Upper lobe of right lung (tissue), 1 donor: ENCODE results near the gene TUBB3. TPM values are rescaled to one million over a fixed set of nuclear protein-coding genes. Genes with fewer than 3 reads are reported as not detected.
"Not testable (repeated sequence)": the region's sequence is repeated elsewhere in the genome, so short reads cannot be mapped to it uniquely, and the experiment has no call there.

Source experiments
- ATAC-seq: fragments of 200-7000 bp; cut with Tn5 transposase; one replicate; pipeline ENCODE4 v1.9.1; 2020; ENCODE audit warnings: mild to moderate bottlenecking, moderate library complexity
- DNase-seq: peaks from one replicate; pipeline ENCODE4 v3.0.0-alpha.2; 2020
- H3K27ac ChIP-seq: fragments of 200-600 bp; one replicate; pipeline ENCODE4 v1.8.0; 2022
- H3K27me3 ChIP-seq: fragments of 200-600 bp; one replicate; pipeline ENCODE4 v1.8.0; 2022; ENCODE audit warnings: mild to moderate bottlenecking
- H3K36me3 ChIP-seq: fragments of 200-600 bp; one replicate; pipeline ENCODE4 v1.8.0; 2022
- H3K4me1 ChIP-seq: fragments of 200-600 bp; one replicate; pipeline ENCODE4 v1.8.0; 2022
- H3K4me3 ChIP-seq: fragments of 200-600 bp; one replicate; pipeline ENCODE4 v1.8.0; 2022; ENCODE audit warnings: mild to moderate bottlenecking
- H3K9me3 ChIP-seq: fragments of 200-600 bp; one replicate; pipeline ENCODE4 v1.8.0; 2022
- CTCF ChIP-seq: fragments of 200-600 bp; IDR thresholded peaks from one replicate; pipeline ENCODE4 v1.8.0; 2022; ENCODE audit warnings: antibody characterized with exemption
- intact Hi-C: fragments of 100-400 bp; cut with DNase I; formaldehyde crosslinking; loops from one replicate; pipeline ENCODE4 v1.11.0; 2022
- total RNA-seq: library from RNA; stranded (reverse); fragmentation: NEBNext Ultra II Directional; extraction: Animal tissue kit (Norgen Biotek cat#: 25700); gene quantifications from one replicate; pipeline ENCODE4 v1.2.1, GENCODE V29; 2021
- donor health status: DM: no; HTN: yes; CAD: no; lungs with severe emphysema.

Gene TUBB3
- total RNA-seq, 1 donor from 2014 or later: 1.5 TPM

- ATAC-seq (no peak), DNase-seq (no peak)
- Histone ChIP-seq H3K9me3 (no peaks in the 10 kb centered on the region), H3K4me1 (peaks cover under 1% of the 10 kb centered on the region), H3K36me3 (peaks cover 15% of the 10 kb centered on the region), H3K27ac (no peak overlapping the region), H3K27me3 (no peaks in the 10 kb centered on the region), H3K4me3 (no peak overlapping the region)
- intact Hi-C loops: no loop called here
- TF ChIP-seq CTCF: no peak
These were observed 42.5 kb downstream of the TUBB3 start for GRCh38 chr16:89965447-89966225.

DNA sequence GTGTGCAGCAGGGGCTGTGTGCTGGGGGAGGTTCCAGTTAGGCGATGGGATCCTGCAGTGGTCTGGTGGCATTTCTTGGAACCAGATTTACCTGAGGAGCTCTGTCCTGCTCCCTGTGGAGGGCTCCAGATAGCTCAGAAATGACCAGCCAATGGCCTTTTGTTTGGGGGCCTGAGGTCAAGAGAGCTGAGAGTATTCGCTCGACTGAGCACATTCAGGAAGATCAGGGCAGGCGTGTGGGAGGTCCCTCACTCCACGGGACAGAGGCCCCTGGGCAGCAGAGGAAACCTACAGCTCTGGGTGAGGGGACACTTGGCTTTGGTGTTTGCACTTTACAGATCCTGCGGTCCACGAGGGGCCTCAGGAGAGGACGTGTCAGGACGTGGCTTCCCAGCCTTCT lies 43.6 kb downstream of the TUBB3 start:
- TF ChIP-seq CTCF: no peak
- Histone ChIP-seq H3K4me1 (peaks cover 11% of the 10 kb centered on the region), H3K27ac (no peak overlapping the region), H3K27me3 (no peaks in the 10 kb centered on the region), H3K9me3 (no peaks in the 10 kb centered on the region), H3K4me3 (no peak overlapping the region), H3K36me3 (peaks cover 9% of the 10 kb centered on the region)
- DNase-seq (no peak), ATAC-seq (no peak)
- intact Hi-C loops: no loop called here

DNA sequence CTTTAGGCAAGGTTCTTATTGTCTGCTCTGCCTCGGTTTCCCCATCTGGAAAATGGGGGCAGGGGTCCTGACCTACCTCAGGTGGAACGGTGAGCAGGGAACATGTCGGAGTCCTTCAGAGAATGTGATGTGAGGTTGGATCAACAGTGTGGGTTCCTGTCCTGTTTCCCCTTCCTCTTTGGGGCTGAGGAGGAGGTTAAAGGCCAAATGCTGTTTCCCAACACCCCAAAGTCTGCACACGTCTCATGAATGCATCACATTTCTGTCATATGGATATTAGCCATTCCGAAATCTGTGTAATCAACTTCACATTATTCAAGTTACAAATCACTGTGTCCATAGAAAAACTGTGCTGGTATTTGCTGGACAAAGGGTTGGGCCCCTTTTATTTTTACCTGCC lies 44.3 kb downstream of the TUBB3 start:
- H3K4me3 ChIP-seq, H3K27ac ChIP-seq, H3K36me3 ChIP-seq, intact Hi-C loops, H3K9me3 ChIP-seq, DNase-seq, H3K27me3 ChIP-seq: not testable (repeated sequence)
- peak; percentile 47 for ATAC-seq
- H3K4me1 ChIP-seq: peaks cover 13% of the 10 kb centered on the region

- ATAC-seq: not testable (repeated sequence)
These were observed 44.9 kb downstream of the TUBB3 start for GRCh38 chr16:89968074-89968473.

DNA sequence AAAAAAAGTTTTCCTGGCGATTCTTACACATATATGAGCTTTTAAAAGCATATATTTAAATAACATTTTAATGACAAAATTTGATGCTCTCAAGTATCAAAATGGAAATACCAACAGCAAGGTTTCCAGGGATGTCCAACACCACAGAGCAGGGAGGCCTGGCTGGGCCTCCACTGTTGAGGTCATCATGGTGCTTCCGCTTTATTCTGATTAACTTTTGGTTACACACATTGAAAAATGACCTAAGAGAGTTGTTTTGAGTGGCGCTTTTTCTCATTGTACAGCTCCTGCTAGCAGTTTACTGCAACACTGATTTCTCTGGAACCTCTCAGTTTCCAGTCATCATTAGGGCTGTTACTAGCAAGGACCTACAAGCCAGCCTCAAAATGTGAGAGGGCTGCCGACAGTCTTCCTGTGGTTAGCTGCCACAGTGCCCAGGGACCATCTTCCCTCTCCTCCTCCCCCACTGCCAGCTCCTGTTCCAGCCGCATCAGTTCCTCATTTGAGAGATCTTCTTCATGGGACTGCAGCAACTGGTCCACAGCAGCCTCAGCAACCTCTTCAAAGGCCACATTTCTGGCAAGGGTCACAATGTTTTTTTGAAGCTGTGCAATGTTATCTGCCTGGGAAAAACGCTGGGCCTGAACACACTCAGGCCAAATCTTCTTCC lies 46.7 kb downstream of the TUBB3 start:
- Histone ChIP-seq H3K4me1 (peaks cover 22% of the 10 kb centered on the region), H3K9me3 (no peaks in the 10 kb centered on the region), H3K27ac (no peak overlapping the region), H3K36me3 (peaks cover 3% of the 10 kb centered on the region), H3K27me3 (no peaks in the 10 kb centered on the region), H3K4me3 (no peak overlapping the region)
- ATAC-seq: peak; percentile 8
- intact Hi-C loops: no loop called here
- TF ChIP-seq CTCF: no peak
- no peak for DNase-seq

More at GRCh38 chr16:89968074-89968473, 44.9 kb downstream of the TUBB3 start:
- H3K27me3 ChIP-seq, DNase-seq, intact Hi-C loops, H3K9me3 ChIP-seq, H3K4me3 ChIP-seq, H3K27ac ChIP-seq, H3K36me3 ChIP-seq: not testable (repeated sequence)
- peaks cover 13% of the 10 kb centered on the region for H3K4me1 ChIP-seq

DNA sequence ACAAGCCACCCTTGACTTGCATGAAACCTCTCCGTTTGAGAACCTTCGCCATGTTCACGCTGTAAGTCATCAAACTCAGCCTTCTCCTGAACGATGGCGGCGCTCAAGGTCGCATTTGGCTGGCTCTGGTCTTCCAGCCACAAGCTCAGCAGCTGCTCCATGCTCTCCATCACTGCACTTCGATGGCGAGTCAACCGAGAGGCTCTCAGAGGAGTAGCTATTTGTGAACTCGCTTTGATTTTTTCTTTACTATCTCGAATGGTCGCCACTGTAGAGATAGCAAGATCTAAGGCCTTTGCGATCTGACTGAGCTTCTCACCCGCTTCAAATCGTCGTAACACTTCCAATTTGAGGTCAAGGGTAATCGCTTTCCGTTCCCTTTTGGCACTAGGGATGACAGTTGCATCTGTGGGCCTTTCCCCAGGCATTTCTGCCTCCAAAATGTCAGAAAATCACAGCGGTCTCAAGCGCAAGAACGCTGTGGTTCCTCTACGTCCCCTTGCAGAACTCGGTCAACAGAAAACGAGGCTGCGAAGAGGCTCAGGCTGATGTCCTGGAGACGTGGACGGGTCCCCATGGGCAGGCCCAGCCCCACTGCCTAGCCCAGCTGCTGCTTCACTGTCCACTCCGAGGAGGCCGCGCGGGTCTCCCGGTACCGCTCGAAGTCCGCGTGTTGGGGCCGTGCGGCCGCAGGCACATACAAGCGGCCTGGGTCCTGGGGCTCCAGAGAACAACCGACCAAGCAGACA lies 48.5 kb downstream of the TUBB3 start:
- H3K27ac ChIP-seq: peak overlapping the region; percentile 95
- TF ChIP-seq CTCF: no peak
- DNase-seq: peak; percentile 78
- intact Hi-C loops: no loop called here
- peaks cover 22% of the 10 kb centered on the region for H3K4me1 ChIP-seq
- ATAC-seq: peak; percentile 27
- no peaks in the 10 kb centered on the region for H3K27me3 ChIP-seq
- H3K36me3 ChIP-seq: no peaks in the 10 kb centered on the region
- H3K9me3 ChIP-seq: no peaks in the 10 kb centered on the region
- H3K4me3 ChIP-seq: peak overlapping the region; percentile 94
